Lower leg skin (tissue), 4 donors: ENCODE data around the gene TGFBI. TPM values are rescaled to one million over a fixed set of nuclear protein-coding genes. Genes with fewer than 3 reads are reported as not detected.

Experiments used
- DNase-seq, 2 donors: peaks; one replicate each; pipeline ENCODE4 v3.0.0-alpha.2; 2019; ENCODE audit warnings: low spot score in 2 of 2
- H3K4me3 ChIP-seq: fragments of 200-600 bp; sonication (generic); 2 replicates; pipeline ENCODE4 v1.5.1; 2017; ENCODE audit warnings: mild to moderate bottlenecking, low read depth; ENCODE audit not compliant: poor library complexity, severe bottlenecking
- POLR2A ChIP-seq, 2 donors: fragments of 450-650 bp; IDR thresholded peaks; one replicate each; pipeline ENCODE4 v1.6.1; 2016 to 2017; ENCODE audit warnings: antibody characterized with exemption in 2 of 2, mild to moderate bottlenecking in 1 of 2, moderate library complexity in 1 of 2
- WGBS, 2 donors: methylation state at CpG; one replicate each; pipeline ENCODE4 v1.1.5; 2018; 5-methylcytosine and 5-hydroxymethylcytosine counted together
- intact Hi-C: fragments of 100-400 bp; cut with DNase I; formaldehyde crosslinking; loops from one replicate; pipeline ENCODE4 v1.15.0; 2023; ENCODE audit warnings: low total_unique reads
- total RNA-seq, 4 donors: library from RNA; depleted of rRNA; stranded (reverse); fragments of >200 nt; gene quantifications; one replicate each; pipeline ENCODE4 v1.1.0, GENCODE V29; 2016
- TF ChIP-seq, protein P1 (sequence below), 3 donors: fragments of 450-650 bp; IDR thresholded peaks; one replicate each; pipeline ENCODE4 v1.5.1; 2016; ENCODE audit warnings: antibody characterized with exemption in 3 of 3, mild to moderate bottlenecking in 3 of 3, moderate library complexity in 2 of 3

Gene TGFBI
- total RNA-seq, 4 donors from 2014 or later: 312 to 829 (median 484) TPM

- 75 to 81% methylated on average over 3 of the region's 3 CpGs for WGBS, 2 donors
- intact Hi-C loops: no loop called here
- DNase-seq: no peak
- TF ChIP-seq, protein P1, sequence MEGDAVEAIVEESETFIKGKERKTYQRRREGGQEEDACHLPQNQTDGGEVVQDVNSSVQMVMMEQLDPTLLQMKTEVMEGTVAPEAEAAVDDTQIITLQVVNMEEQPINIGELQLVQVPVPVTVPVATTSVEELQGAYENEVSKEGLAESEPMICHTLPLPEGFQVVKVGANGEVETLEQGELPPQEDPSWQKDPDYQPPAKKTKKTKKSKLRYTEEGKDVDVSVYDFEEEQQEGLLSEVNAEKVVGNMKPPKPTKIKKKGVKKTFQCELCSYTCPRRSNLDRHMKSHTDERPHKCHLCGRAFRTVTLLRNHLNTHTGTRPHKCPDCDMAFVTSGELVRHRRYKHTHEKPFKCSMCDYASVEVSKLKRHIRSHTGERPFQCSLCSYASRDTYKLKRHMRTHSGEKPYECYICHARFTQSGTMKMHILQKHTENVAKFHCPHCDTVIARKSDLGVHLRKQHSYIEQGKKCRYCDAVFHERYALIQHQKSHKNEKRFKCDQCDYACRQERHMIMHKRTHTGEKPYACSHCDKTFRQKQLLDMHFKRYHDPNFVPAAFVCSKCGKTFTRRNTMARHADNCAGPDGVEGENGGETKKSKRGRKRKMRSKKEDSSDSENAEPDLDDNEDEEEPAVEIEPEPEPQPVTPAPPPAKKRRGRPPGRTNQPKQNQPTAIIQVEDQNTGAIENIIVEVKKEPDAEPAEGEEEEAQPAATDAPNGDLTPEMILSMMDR (IDR thresholded peaks at IDR 0.05): no peak
- TF ChIP-seq POLR2A (IDR thresholded peaks at IDR 0.05): no peak
- no peak overlapping the region for H3K4me3 ChIP-seq
These were observed 42.4 kb upstream of the TGFBI start for GRCh38 chr5:135986401-135986800.

GRCh38 chr5:135986891-135987401 is 41.8 kb upstream of the TGFBI start:
- no peak overlapping the region for H3K4me3 ChIP-seq
- no peak for DNase-seq
- TF ChIP-seq, protein P1 (IDR thresholded peaks at IDR 0.05): no peak
- TF ChIP-seq POLR2A (IDR thresholded peaks at IDR 0.05): no peak
- intact Hi-C loops: no loop called here
- WGBS, 2 donors: 61 to 64% methylated on average over 3 of the region's 3 CpGs

- H3K4me3 ChIP-seq: no peak overlapping the region
- intact Hi-C loops: no loop called here
- 74 to 76% methylated on average over 3 of the region's 3 CpGs for WGBS, 2 donors
- no peak for TF ChIP-seq POLR2A (IDR thresholded peaks at IDR 0.05)
- TF ChIP-seq, protein P1 (IDR thresholded peaks at IDR 0.05): no peak
- DNase-seq: no peak
These were observed 40.2 kb upstream of the TGFBI start for GRCh38 chr5:135988546-135988945.

DNA sequence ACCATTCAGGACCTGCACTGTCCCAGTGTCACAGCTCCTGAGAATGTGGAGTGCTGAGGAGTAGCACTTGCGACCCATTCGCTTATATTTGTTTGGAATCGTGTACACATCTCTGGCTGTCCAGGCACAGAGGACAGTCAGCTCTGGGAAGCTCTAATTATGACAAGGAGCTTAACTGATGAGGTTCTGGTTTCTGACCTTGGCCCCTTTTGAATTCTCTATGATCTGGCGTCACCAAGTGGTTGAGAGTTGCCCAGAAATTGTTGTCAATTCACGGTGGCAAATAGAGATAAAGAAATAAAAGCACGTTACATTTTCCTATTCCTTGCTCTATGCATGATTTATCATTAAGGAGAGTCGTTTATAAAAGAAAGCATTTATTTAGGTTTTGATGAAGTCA is 39.1 kb upstream of the TGFBI start:
- intact Hi-C loops: no loop called here
- no peak overlapping the region for H3K4me3 ChIP-seq
- 89 to 95% methylated on average over 7 of the region's 7 CpGs for WGBS, 2 donors
- TF ChIP-seq POLR2A (IDR thresholded peaks at IDR 0.05): no peak
- TF ChIP-seq, protein P1 (IDR thresholded peaks at IDR 0.05): no peak
- DNase-seq: no peak

- 63 to 67% methylated on average over 21 of the region's 21 CpGs for WGBS, 2 donors
- no peak for DNase-seq
- no peak overlapping the region for H3K4me3 ChIP-seq
- TF ChIP-seq POLR2A (IDR thresholded peaks at IDR 0.05): no peak
- TF ChIP-seq, protein P1 (IDR thresholded peaks at IDR 0.05): no peak
- intact Hi-C loops: no loop called here
These were observed 38.1 kb upstream of the TGFBI start for GRCh38 chr5:135990528-135991255.
